Ishikawa (cell line): Measurements from ENCODE around the gene SS18.

Experiments
- CREB1 ChIP-seq: IDR thresholded peaks from 2 replicates; pipeline ENCODE4 v1.6.1; 2012; ENCODE audit warnings: low read depth
- EGR1 ChIP-seq: IDR thresholded peaks from 2 replicates; pipeline ENCODE4 v1.6.1; 2012
- EP300 ChIP-seq: IDR thresholded peaks from 2 replicates; pipeline ENCODE4 v1.6.1; 2012; ENCODE audit warnings: borderline replicate concordance
- RAD21 ChIP-seq: IDR thresholded peaks from 2 replicates; pipeline ENCODE4 v1.6.1; 2012; ENCODE audit warnings: low read depth
- REST ChIP-seq: IDR thresholded peaks from 2 replicates; pipeline ENCODE4 v1.6.1; 2012; ENCODE audit warnings: low read depth, mild to moderate bottlenecking
- YY1 ChIP-seq: IDR thresholded peaks from 2 replicates; pipeline ENCODE4 v1.6.1; 2012; ENCODE audit warnings: low read depth

- TF ChIP-seq REST = no peak
- no peak for TF ChIP-seq RAD21
- TF ChIP-seq CREB1 = no peak
- no peak for TF ChIP-seq YY1
- no peak for TF ChIP-seq EGR1
- TF ChIP-seq EP300 = no peak
Observed at GRCh38 chr18:26003817-26004216, 86.6 kb downstream of the SS18 start.
